GM12801 (cell line): ENCODE measurements around the gene PLA2G6.

Source experiments
- CTCF ChIP-seq: IDR thresholded peaks from one replicate; pipeline ENCODE4 v1.5.1; 2011; ENCODE audit warnings: control low read depth; ENCODE audit not compliant: insufficient read length; ENCODE audit errors: extremely low read depth

Gene PLA2G6

GRCh38 chr22:38125751-38126201 is 55.9 kb downstream of the PLA2G6 start:
- TF ChIP-seq CTCF: no peak

GRCh38 chr22:38125038-38125610 is 56.5 kb downstream of the PLA2G6 start:
- no peak for TF ChIP-seq CTCF

GRCh38 chr22:38124236-38124974 is 57.2 kb downstream of the PLA2G6 start:
- no peak for TF ChIP-seq CTCF

DNA sequence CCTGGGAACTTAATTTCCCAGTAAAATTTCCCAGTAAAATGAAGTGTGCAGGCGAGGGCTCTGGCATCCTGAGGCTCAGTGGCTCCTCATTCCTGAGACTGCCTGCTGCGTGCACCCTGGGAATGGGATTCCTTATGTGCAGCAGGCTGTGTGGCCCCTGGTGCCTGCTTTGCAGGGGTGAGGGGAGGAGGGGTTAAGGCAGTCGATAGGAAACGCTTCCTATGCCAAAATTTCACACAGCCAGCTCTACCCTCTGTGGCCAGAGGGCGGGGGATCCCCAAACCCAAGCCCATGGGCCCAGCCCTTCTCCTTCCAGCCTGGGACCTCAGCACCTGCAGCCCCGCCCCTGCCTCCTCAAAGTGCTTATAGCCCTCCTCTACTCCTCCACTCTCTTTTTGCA is 59.0 kb downstream of the PLA2G6 start:
- TF ChIP-seq CTCF: no peak

GRCh38 chr22:38120359-38121110 is 61.1 kb downstream of the PLA2G6 start:
- TF ChIP-seq CTCF: no peak

GRCh38 chr22:38118182-38118581 is 63.4 kb downstream of the PLA2G6 start:
- TF ChIP-seq CTCF: no peak

DNA sequence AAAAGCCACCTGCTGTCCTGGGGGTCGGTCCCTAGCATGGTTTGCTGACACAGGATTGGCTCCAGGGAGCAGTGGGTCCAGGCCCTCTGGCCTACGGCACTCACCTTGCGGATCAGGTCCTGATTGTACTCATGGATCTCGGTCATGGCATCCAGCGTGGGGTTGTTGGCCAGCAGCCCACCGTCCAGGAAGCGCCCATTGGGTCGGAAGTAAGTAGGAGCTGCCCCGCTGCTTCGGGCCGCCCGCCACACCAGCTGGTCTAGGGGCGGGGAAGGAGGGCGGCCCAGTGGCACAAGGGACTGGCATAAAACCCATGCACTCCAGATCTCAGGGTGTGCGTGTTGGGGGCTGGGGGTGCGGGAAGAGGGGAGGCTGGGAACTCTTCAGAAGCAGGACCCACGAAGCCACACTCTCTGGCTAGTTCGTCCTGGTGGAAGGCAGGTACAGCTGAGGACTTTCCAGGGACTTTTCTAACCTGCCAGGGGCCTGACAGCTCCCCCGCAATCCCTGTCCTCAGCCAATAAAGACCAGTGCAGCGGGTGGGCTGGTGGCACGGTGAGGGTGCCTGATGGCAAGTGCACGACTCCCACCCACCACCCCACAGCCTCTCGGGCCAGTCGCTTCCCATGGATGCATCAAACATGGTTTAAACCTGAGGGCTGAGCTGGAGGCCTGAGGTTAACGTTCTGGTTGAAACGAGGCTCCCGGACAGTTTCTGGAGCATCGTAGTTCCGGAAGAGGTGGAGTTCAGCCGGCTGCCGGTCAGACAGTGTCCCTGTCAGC is 66.0 kb downstream of the PLA2G6 start:
- no peak for TF ChIP-seq CTCF
